GM19452 (cell line): ENCODE results near the gene MAML3.
A peak's percentile ranks its signal among the peaks of the same experiment; 100 is the strongest.

Experiments used
- ATAC-seq: cut with Tn5 transposase; IDR thresholded peaks from one replicate; pipeline ENCODE4 v1.9.1; 2021; ENCODE audit not compliant: unreplicated experiment

The MAML3 gene

DNA sequence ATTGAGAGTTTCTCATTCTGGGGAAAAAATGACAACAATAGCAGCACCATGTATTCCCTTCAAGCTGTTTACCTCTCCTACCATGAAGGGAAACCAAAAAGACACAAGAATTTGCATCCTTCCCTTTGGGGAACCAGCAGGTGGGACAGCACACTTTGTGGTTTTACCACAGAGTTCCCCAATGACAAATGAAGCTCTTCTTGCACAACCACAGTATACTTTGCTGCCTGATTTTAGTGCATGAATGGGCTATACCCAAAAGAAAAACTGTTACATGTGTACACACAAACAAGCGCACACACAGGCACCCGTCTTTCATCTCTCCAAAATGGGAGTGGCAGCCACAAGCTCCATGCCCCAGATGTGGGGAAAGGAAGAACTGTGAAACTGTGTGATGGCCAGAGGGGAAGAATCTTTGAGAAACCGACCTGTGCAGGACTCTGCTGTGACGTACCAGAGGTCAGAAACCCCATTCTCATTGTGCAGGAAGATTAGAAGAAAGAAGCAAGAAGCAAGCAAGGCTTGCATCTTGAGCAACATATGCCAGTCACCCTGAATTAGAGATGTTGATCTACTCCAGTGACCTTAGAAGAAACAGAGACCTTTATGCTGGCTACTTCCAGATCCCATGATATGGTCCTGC lies 2.7 kb upstream of the MAML3 start:
- peak; percentile 61 for ATAC-seq

DNA sequence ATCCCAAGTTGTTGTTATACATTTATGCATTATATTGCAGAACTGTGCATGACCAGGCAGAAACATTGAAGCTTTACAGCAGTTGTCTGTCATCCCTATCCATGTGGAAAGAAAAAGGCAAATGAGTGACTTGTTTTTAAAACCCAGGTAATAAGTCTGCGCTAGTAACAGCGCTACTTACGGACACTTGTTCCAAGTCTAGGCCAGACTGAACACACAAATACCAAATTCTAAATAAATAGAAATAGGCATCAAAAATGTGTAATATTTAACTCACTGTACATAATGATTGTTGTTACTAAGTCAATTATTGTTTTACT lies 548 bp upstream of the MAML3 start:
- ATAC-seq = no peak

DNA sequence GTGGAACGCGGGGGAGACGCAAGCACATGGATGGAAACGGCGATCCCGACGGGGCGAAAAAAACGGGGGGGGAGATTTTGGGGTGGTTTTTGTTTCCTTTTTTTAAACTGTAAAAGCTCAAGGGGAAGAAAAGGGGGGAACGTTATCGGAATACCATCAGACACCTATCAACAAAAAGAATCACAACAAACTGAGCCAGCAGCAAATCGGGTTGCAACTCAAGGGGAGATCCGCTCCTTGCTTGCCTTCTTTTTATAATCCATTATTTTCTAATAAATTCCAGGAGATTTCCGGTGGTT lies 616 bp downstream of the MAML3 start:
- no peak for ATAC-seq

DNA sequence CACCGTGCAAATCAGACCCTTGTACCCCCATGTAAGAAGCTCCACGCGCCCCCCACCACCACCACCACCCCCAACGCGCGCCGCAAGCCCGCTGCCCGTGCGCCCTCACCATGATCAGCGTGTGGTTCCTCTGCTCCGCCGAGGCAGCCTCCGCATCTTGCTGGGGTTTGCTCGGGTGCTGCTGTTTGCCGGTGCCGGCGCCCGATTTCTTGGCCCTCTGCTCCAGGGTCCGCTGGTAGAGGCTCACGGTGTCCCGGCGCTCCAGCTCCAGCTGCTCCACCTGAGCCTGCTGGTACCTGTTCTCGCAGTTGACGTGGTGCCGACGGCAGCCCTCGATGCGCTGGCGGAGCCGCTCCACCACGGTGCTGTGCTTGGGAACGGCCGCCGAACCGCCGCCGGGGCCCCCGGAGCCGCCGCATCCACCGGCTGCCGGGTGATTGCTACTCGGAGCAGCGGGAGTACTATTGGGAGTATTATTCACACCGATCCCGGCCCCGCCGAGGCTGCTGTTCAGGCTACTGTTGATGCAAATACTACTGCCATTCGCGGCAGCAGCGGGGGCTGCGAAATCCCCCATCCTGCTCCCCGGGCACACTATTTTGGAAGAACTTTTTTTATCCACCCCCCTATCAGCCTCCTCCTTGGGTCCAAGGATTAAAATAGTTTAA lies 1.1 kb downstream of the MAML3 start:
- no peak for ATAC-seq

DNA sequence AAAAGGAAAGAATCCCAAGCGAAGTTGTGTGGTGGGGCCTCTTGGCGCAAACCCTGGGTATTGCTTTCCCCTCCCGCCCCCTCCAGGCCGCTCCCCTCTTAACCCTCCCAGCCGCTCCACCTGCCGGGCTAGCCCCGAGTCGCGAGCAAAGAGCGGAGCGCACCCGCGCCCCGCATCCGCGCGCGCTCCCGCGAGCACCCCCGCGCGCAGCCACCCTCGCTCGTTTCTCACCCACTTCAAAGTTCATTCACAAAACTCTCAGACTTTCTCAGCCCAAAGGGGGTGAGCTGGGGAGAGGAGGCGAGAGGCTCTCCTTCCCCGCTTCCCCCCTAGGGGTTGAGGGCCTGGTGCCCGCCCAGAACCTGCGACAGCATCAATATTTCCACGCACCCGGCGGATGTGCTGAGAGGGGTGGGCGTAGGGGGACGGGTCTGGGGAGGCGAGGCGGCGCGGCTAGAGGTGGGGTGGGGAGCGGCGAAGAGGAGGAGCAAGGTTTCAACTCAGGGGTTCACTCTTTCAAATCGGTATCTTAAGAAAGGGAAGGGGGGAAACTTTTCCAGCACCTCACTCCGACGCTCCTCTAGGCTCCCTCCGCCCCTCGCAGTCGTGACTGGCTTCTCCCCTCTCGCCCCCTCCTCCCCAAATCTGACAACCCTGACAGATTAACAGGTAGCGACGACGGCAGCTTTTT lies 1.8 kb downstream of the MAML3 start:
- ATAC-seq = no peak

DNA sequence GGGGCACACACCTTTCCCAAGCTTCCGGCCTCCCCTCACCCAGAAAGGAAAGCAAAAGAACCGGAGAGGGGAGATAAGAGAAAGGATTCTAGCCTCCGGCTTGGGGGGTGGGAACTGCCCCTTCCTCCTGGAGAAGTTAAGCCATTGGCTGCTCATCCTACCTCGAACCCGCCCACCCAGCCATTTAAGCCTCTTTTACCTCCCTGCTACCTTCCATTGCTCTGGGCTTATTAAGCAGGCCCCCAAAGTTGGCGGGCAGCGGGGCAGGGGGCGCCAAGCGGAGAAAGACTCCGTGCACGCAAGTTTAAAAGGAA lies 2.3 kb downstream of the MAML3 start:
- ATAC-seq = no peak

DNA sequence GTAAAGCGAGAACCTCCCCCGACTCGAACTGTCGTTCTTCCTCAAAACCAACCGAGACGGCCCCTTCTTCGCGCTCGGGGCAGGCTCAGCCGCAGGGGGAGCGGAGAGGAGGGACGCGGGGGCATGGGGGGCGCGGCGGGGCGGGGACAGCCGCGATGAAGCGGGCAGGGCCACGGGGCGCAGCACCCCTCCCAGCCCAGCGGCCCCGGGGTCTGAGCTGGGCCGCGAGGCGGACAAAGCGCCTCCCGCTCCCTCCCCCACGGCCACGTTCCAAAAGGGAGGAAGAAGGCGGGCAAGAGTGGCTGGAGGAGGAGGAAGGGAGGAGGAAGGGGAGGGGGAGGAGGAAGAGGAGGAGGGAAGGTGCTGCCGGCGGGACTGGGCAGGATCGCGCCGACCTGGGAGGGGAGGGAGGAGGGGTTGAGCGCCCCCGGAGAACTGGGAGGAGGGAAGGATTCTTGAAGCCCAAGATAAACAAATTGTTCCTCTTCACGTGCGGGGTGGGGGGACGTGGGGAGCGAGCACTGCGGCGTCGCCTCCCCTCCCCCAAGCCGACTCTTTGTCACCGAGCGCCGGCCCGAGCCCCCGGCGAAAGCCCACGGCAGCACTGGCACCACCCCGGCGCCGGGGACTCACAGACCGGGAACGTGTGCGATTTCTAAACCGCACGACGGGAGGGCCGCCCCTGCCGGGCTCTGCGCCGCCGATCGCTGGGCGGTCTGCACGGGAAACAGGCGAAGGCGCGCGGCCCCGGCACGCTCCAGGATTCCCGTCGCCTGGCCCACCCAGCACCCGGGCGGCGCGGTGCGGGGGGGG lies 2.9 kb downstream of the MAML3 start:
- ATAC-seq = no peak

DNA sequence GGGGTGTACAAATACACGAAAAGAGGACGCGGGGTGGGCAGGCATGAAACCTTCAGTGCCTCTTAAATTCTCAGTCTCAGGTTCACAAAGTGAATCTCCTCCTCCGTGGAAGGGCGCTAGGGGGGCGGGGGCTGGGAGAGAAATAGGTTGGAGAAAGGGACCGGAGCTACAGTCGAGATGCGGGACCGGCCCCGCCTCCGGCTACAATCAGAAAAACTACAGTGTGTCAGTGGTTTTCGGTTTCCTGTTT lies 3.4 kb downstream of the MAML3 start:
- ATAC-seq = no peak

DNA sequence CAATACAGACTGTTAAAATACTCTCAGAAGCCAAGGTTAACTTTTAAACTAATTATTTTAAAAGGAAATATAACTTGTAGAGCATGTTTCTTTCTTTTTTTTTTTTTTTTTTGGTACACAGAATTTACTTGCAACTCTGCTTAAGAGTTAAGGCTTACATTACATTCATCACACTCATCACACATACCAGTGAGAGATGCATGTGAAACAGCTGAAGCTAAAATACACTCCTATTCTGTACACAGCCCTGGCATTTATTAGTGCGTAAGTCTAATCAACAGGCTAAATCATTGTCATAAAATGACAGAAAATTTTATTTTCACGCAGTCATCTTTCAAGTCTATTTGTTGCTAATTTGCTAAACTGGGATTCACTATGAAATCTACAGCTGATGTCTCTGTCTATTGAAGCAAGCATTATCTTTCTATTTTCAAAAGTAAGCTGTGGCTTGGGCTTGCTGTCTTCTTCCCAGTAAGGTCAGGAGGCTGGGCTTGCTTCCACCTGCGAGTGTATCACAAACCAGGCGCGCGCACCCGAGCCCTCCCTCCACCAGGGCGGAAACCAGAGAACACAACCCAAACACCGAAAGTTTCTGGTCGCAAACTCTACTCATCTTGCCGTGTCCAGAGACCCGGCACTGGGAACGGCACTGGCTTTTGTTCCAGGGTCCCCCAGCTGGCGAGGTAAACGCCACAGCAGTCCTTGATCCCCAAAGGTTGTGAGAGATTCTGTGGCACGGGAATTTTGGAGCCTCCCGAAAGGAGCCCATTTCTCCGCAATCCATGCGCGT lies 3.9 kb downstream of the MAML3 start:
- ATAC-seq = no peak

DNA sequence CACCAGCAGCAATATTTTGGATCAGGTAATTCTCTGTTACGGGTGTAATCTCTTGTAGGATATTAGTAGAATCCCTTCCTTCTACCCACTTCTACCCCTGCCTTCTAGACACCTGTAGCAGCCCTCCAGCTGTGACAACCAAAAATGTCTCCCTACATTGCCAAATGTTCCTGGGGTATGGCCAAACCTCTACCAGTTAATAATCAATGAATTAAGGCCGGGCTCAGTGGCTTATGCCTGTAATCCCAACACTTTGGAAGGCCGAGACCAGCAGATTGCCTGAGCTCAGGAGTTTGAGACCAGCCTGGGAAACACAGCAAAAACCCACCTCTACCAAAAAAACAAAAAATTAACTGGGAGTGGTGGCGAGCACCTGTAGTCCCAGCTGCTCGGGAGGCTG lies 9.9 kb downstream of the MAML3 start:
- no peak for ATAC-seq

DNA sequence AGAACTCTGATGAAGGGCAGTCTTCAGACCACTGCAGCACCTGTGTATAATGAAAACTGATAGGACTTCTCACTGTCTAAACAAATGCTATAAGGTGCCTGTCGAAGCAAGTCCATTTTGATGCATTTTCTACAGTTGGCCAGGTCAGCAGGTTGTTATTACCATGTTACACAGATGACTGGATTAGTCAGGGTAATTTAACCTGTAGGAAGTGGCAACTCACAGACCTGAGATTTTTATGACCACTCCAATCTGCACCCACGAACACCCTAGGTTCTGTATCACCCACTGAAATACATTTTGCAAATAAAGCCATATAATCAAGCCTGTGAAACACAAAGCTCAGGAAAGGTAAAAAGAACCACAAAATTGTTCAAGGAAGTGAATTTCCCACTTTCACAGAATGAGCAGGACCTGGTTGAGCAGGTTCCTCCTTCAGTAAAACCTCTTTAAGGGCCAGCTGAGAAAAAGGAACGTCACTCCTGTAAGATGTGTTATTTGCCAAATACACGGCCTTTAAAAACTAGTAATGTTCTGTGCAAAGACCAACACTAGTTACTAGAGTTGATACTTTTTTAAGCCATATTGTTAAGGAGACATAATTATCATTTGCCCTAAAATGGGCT lies 12.7 kb downstream of the MAML3 start:
- ATAC-seq = no peak

DNA sequence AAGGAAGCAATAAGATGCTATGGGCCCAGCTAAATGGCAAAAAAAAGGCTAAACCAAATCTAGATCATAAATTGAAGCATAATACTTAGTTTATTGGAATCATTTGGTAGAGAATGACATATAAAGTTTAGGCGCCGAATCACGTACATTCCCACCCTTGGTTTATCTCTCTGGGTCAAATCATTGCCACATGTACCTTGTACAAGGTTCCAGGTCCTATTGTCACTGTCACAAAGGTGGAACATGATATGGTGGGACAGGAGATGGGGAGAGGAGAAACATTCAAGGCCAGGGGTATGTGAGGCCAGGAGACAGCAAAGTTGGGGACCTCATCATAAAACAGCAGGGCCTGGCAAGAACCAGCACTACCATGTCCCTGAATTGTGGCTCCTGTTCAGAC lies 13.4 kb downstream of the MAML3 start:
- no peak for ATAC-seq

DNA sequence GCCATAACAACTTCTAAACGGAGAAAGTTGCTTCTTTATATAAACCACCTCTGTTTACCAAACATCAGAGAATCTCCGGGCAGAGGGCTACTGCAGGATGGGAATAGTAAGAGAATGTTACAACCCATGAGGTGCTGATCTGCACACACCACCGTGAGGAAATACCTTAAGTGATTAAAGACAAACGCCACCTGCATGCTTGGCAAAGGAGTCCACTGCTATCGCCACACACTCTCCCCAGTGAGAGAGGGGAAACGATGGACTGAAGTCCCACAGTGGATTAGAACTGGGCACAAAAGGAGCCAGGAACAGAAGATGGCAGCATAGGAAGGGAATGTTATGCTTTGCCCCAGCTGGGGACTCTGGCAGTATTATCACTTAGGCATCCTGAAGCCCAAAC lies 15.6 kb downstream of the MAML3 start:
- ATAC-seq = no peak

DNA sequence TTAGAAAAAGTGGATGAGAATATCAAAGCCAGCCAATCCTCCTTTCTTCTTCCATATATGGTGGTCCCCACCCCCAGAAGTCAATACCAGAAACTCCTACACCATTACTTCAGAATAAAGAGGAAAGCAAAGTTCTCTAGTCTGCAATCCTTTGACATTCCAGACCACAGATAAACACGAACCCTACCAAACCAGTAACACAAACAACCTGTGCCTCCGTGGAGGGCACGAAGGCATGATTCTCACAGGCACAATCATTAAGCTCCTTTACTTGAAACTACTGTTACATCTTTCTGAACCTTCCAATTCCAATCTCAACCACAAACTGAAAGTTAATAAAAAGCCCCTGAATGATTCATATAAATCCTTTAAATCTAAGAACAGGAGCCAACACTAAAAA lies 16.3 kb downstream of the MAML3 start:
- ATAC-seq = no peak

DNA sequence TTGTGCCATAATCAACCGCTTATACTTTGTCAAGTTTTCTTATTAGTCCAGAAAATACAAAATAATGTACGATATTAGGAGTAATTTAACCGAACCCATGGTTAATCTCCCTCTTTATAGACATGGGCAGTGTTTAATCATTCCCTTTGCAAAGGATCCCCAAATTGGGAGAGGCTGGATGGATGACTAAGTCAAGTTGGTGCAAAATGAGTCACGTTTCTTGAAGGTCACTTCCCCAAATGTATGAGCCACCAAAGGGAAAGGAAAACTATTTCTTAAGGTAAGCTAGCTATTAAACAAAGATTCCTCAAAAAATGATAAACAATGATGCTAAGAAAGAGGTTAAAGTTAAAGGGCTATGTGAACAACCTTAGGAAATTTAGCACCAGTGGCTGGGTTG lies 17.5 kb downstream of the MAML3 start:
- no peak for ATAC-seq

DNA sequence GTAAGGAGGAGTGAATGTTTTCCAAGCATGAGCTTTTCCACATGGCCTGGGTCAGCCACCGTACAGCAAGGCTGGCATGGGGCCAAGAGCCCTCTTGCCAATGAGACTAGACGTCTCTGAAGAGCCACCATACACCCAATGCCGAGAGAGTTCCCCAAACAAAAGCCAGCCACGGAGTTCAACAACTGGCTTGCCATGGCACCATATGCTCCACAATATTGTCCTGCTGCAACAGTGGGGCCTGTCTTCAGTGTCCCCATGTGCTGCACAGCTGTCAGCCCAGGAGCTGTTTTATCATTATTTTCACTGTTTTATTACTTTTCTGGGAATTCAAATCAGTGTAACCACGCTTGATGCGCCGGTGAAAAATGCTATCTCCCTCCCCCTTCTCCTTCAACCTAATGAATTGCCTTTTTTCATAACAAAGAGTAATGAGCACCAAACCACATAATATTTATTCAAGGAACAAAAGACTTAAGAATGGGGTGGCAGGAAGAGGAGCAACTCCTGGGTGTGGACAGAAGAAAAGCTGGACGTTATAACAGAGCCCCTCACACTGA lies 18.4 kb downstream of the MAML3 start:
- ATAC-seq = no peak

DNA sequence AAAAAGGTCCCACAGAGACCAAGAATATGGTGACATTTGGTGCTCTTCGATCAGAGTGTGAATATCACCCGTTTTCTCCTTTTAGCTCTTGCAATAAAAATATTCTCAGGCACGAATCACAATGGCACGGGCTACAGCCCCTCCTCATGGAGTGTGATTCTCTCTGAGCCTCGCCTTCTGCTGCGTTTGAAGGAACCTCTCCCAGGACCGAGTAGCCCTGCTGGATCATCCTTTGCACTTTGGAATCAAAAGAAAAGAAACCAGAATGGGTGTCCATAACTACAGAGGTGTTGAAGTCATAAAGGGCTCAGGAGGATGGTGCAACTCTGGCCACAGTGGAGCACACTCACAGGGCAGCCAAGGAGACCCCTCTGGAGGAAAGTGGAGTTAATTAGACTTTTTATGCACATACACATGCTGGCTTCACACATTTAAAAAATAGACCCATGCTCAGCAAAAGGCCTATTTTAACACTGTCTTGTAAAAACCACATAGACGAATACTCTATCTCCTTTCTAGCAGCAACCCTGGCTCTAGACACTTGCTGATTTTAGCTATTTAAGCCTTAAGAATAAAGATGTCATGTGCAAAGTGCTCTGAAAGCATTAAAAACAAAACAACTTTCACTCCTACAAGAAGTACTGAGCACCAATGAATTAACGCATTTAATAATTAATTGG lies 19.1 kb downstream of the MAML3 start:
- ATAC-seq = no peak

DNA sequence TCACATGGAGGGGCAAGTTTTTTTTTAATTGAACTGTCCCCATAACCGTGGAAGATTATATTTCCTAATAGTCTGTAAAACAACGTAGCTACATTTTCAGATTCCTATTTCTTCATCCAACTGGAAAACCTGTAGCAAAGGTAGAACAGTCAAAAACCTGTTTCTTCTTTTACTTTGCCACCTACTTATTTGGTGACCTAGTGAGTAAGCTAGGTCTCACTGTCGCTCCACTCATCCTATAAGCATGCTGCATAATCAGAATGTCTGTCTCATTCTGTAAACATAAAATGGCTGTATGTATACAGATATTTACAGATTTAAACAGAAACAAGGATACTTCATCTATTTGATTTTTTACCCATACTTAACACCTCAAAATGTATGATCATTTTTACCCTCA lies 20.4 kb downstream of the MAML3 start:
- no peak for ATAC-seq

DNA sequence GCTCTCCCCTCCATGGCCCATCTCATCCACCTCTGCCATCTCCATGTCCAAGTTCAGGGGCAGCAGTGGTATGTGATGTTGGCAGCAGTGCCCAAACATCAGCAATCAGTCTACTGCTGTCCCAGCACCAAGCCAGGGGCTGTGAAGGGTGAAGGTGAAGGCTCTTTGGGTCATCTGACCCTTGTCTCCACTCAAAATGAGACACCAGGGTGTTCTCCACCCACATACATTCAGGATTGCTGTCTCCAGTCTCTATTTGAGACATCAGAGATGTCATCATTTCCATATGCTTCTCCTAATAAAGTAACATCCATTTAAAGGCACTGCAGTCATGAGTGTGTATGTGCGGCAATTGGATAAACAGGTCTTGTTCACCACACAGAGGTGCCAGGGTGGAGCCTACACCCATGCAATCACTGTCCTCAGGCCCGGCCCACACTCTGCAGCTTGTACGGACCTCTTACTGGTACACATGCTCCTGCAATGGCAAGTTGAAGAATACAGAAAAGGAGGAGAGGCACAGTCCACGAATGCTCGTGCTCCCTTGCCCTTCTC lies 22.2 kb downstream of the MAML3 start:
- no peak for ATAC-seq

DNA sequence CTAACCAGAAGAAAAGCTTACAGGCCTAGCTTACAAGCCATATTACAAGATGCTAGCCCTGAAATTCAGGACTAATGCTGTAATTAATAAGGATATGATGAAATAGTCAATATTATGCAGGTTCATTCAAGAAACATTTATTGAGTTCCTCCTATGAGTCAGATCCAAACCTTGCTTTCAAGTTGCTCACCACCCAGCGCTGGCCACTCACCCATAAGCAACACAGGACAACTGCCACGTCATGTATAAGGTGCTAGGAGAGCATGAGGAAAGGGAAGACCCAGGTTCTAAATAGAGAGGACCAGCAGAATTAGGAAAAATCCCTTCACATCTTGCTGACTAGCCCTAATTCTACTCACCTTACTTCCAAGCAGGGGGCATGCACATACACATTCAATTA lies 23.3 kb downstream of the MAML3 start:
- ATAC-seq = no peak
